ENCODE measurements around the gene STAC3. TPM values are rescaled to one million over a fixed set of nuclear protein-coding genes. Genes with fewer than 3 reads are reported as not detected.
A peak's percentile ranks its signal among the peaks of the same experiment; 100 is the strongest.

STAC3 gene
- total and polyA plus RNA-seq, 9 of the 15 experiments (the other 6 are each of a cell fraction or from before 2014, with no cell fraction given), result 0.45 to 6.4 (median 3.3) TPM

DNA sequence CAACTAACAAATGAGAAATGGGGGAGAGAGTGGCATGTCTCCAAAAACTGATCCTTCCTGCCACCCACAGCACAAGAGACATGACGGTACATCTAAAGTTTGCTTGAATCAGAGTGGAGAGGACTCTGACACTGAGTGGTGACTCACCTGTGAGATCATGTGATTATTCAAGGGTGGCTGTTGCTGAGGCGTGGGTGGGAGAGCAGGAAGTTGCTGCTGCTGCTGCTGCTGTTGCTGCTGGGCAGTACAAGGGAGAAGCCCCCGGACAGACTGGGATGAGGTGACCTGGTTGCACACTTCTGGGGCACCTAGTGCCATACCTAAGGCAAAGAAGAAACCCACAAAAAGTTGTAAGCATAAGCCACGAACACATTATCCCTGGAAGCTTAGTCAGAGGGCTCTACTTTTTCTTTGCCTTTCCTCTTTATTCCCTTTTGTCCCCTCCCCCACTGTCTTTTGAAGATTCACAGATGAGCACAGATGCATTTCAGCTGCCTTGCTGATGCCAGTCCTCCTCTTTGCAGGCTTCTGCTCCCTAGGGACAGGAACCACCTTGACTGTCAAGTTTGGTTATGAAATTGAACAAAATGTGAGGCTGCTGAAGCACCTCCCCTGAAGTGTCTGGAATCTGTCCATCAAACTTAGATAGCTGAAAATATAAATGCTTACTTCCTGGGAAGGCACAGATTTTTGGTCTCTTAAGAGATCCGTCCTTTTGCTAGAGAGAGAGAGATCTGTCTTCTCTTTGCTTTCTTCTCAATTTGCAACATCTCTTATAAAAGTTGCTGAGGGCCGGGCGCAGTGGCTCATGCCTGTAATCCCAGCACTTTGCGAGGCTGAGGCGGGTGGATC is 29.4 kb upstream of the STAC3 start (continued):
- TF ChIP-seq, protein P1, sequence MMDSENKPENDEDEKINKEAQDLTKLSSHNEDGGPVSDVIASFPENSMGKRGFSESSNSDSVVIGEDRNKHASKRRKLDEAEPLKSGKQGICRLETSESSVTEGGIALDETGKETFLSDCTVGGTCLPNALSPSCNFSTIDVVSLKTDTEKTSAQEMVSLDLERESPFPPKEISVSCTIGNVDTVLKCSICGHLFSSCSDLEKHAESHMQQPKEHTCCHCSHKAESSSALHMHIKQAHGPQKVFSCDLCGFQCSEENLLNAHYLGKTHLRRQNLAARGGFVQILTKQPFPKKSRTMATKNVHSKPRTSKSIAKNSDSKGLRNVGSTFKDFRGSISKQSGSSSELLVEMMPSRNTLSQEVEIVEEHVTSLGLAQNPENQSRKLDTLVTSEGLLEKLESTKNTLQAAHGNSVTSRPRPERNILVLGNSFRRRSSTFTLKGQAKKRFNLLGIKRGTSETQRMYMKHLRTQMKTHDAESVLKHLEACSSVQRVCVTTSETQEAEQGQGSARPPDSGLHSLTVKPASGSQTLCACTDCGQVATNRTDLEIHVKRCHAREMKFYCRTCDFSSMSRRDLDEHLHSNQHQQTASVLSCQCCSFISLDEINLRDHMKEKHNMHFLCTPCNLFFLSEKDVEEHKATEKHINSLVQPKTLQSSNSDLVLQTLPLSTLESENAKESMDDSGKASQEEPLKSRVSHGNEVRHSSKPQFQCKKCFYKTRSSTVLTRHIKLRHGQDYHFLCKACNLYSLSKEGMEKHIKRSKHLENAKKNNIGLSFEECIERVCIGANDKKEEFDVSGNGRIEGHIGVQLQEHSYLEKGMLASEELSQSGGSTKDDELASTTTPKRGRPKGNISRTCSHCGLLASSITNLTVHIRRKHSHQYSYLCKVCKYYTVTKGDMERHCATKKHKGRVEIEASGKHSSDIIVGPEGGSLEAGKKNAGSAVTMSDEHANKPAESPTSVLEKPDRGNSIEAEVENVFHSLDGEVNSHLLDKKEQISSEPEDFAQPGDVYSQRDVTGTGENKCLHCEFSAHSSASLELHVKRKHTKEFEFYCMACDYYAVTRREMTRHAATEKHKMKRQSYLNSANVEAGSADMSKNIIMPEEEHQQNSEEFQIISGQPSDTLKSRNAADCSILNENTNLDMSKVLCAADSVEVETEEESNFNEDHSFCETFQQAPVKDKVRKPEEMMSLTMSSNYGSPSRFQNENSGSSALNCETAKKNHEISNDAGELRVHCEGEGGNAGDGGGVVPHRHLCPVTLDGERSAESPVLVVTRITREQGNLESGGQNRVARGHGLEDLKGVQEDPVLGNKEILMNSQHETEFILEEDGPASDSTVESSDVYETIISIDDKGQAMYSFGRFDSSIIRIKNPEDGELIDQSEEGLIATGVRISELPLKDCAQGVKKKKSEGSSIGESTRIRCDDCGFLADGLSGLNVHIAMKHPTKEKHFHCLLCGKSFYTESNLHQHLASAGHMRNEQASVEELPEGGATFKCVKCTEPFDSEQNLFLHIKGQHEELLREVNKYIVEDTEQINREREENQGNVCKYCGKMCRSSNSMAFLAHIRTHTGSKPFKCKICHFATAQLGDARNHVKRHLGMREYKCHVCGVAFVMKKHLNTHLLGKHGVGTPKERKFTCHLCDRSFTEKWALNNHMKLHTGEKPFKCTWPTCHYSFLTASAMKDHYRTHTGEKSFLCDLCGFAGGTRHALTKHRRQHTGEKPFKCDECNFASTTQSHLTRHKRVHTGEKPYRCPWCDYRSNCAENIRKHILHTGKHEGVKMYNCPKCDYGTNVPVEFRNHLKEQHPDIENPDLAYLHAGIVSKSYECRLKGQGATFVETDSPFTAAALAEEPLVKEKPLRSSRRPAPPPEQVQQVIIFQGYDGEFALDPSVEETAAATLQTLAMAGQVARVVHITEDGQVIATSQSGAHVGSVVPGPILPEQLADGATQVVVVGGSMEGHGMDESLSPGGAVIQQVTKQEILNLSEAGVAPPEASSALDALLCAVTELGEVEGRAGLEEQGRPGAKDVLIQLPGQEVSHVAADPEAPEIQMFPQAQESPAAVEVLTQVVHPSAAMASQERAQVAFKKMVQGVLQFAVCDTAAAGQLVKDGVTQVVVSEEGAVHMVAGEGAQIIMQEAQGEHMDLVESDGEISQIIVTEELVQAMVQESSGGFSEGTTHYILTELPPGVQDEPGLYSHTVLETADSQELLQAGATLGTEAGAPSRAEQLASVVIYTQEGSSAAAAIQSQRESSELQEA (IDR thresholded peaks at IDR 0.05; ENCODE audit: low read depth), result peak; percentile 50; the same call in 1 of the 2 replicates
- no peak for TF ChIP-seq RHOXF2B (CRISPR knock-in tag; conservative IDR thresholded peaks at IDR 0.05)
- TF ChIP-seq EZH2 (IDR thresholded peaks at IDR 0.05; ENCODE audit: borderline replicate concordance, low read depth, low read length), result no peak
- TF ChIP-seq, protein P2, sequence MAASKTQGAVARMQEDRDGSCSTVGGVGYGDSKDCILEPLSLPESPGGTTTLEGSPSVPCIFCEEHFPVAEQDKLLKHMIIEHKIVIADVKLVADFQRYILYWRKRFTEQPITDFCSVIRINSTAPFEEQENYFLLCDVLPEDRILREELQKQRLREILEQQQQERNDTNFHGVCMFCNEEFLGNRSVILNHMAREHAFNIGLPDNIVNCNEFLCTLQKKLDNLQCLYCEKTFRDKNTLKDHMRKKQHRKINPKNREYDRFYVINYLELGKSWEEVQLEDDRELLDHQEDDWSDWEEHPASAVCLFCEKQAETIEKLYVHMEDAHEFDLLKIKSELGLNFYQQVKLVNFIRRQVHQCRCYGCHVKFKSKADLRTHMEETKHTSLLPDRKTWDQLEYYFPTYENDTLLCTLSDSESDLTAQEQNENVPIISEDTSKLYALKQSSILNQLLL (CRISPR knock-in tag; IDR thresholded peaks at IDR 0.05; ENCODE audit: borderline replicate concordance), result no peak
- peak; percentile 46 for TF ChIP-seq TAF1 (IDR thresholded peaks at IDR 0.05; ENCODE audit: control insufficient read depth, extremely low read depth, insufficient read depth, low read length, severe bottlenecking)
- TF ChIP-seq ESRRA (IDR thresholded peaks at IDR 0.05; ENCODE audit: borderline replicate concordance, low read depth), result no peak
- TF ChIP-seq ZNF668 (CRISPR knock-in tag; IDR thresholded peaks at IDR 0.05), result no peak
- peak; percentile 51 for TF ChIP-seq GATA2 (CRISPR knock-in tag; IDR thresholded peaks at IDR 0.05)
- peak; percentile 60; the same call in 1 of the 2 replicates for TF ChIP-seq POLR2AphosphoS5 (IDR thresholded peaks at IDR 0.05; ENCODE audit: control insufficient read depth, insufficient read depth, low read depth, low read length)
- TF ChIP-seq PURB (CRISPR knock-in tag; IDR thresholded peaks at IDR 0.05; ENCODE audit: low read depth), result no peak
- TF ChIP-seq ZNF584 (CRISPR knock-in tag; IDR thresholded peaks at IDR 0.05; ENCODE audit: low read depth), result 0 out of 2 replicates have a peak, but pooled peaks have one; percentile 59
- TF ChIP-seq ZNF696 (CRISPR knock-in tag; conservative IDR thresholded peaks at IDR 0.05), result no peak
- TF ChIP-seq BRF1 (IDR thresholded peaks at IDR 0.05; ENCODE audit: borderline replicate concordance, extremely low read depth, insufficient read length), result no peak
- peak; percentile 47; the same call in 1 of the 2 replicates for TF ChIP-seq SUPT5H (IDR thresholded peaks at IDR 0.05)
- TF ChIP-seq, protein P3, sequence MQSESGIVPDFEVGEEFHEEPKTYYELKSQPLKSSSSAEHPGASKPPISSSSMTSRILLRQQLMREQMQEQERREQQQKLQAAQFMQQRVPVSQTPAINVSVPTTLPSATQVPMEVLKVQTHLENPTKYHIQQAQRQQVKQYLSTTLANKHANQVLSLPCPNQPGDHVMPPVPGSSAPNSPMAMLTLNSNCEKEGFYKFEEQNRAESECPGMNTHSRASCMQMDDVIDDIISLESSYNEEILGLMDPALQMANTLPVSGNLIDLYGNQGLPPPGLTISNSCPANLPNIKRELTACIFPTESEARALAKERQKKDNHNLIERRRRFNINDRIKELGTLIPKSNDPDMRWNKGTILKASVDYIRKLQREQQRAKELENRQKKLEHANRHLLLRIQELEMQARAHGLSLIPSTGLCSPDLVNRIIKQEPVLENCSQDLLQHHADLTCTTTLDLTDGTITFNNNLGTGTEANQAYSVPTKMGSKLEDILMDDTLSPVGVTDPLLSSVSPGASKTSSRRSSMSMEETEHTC (IDR thresholded peaks at IDR 0.05), result peak; percentile 75
- no peak for TF ChIP-seq ZNF133 (CRISPR knock-in tag; IDR thresholded peaks at IDR 0.05)
